CD4-positive, CD25-positive, alpha-beta regulatory T cell (primary cell): ENCODE data around the gene TUBGCP2. TPM values are rescaled to one million over a fixed set of nuclear protein-coding genes. Genes with fewer than 3 reads are reported as not detected.

Experiments used
- ATAC-seq, 2 donors: fragments of 150-1000 bp; cut with Tn5 transposase; one replicate each; pipeline ENCODE4 v1.10.0; 2021; ENCODE audit warnings: low read depth in 2 of 2, moderate number of reproducible peaks in 2 of 2, moderate library complexity in 1 of 2
- DNase-seq, 3 donors: peaks; one replicate each; pipeline versions ENCODE4 v3.0.0 to v3.0.0-alpha.2; 2012 to 2022; ENCODE audit warnings: mixed read lengths in 1 of 3
- H3K27ac ChIP-seq: one replicate; pipeline ENCODE4 v1.7.0; 2013; ENCODE audit warnings: mild to moderate bottlenecking, low read length; ENCODE audit not compliant: insufficient read depth, poor library complexity, severe bottlenecking
- H3K27me3 ChIP-seq: one replicate; pipeline ENCODE4 v1.7.0; 2013; ENCODE audit warnings: low read length; ENCODE audit not compliant: control insufficient read depth, insufficient read depth
- H3K36me3 ChIP-seq: one replicate; pipeline ENCODE4 v1.7.0; 2013; ENCODE audit warnings: mild to moderate bottlenecking, low read length, moderate library complexity; ENCODE audit not compliant: control insufficient read depth, insufficient read depth
- H3K4me1 ChIP-seq: 2 replicates; pipeline ENCODE4 v1.7.0; 2013; ENCODE audit warnings: mild to moderate bottlenecking, low read length; ENCODE audit not compliant: insufficient read depth, control insufficient read depth, poor library complexity, severe bottlenecking
- H3K4me3 ChIP-seq: one replicate; pipeline ENCODE4 v1.7.0; 2013; ENCODE audit warnings: low read depth, mild to moderate bottlenecking, low read length, moderate library complexity
- H3K9me3 ChIP-seq, 2 experiments: 1 replicate in 1 of 2; 2 replicates in 1 of 2; pipeline ENCODE4 v1.7.0; 2013; ENCODE audit warnings: low read length in 2 of 2, mild to moderate bottlenecking in 1 of 2, moderate library complexity in 1 of 2; ENCODE audit not compliant: control insufficient read depth in 2 of 2
- H3K27ac Mint-ChIP-seq, 3 donors: one replicate each; pipeline ENCODE4 v1.8.0; 2020 to 2022; ENCODE audit warnings: mild to moderate bottlenecking in 3 of 3, mixed read lengths in 3 of 3, moderate library complexity in 2 of 3
- H3K27me3 Mint-ChIP-seq: one replicate; pipeline ENCODE4 v1.8.0; 2022; ENCODE audit warnings: mild to moderate bottlenecking, mixed read lengths
- H3K36me3 Mint-ChIP-seq: one replicate; pipeline ENCODE4 v1.8.0; 2020; ENCODE audit warnings: mixed read lengths
- H3K4me1 Mint-ChIP-seq, 4 donors: one replicate each; pipeline ENCODE4 v1.8.0; 2020 to 2022; ENCODE audit warnings: mixed read lengths in 4 of 4, mild to moderate bottlenecking in 1 of 4
- H3K4me3 Mint-ChIP-seq, 4 donors: one replicate each; pipeline ENCODE4 v1.8.0; 2020 to 2022; ENCODE audit warnings: mild to moderate bottlenecking in 4 of 4, mixed read lengths in 4 of 4, moderate library complexity in 3 of 4
- H3K9me3 Mint-ChIP-seq, 7 donors: one replicate each; pipeline ENCODE4 v1.8.0; 2020 to 2022; ENCODE audit warnings: mixed read lengths in 7 of 7, mild to moderate bottlenecking in 3 of 7, moderate library complexity in 2 of 7
- polyA plus RNA-seq, 4 donors: library from polyadenylated mRNA; unstranded; fragments of 300-500 nt; fragmentation: Illumina TruSeq; gene quantifications; one replicate each; pipeline ENCODE4 v1.2.3, GENCODE V29; 2021
- total RNA-seq: library from RNA; stranded (reverse); gene quantifications from one replicate; pipeline ENCODE4 v1.2.3, GENCODE V29; 2022

The TUBGCP2 gene, protein sequence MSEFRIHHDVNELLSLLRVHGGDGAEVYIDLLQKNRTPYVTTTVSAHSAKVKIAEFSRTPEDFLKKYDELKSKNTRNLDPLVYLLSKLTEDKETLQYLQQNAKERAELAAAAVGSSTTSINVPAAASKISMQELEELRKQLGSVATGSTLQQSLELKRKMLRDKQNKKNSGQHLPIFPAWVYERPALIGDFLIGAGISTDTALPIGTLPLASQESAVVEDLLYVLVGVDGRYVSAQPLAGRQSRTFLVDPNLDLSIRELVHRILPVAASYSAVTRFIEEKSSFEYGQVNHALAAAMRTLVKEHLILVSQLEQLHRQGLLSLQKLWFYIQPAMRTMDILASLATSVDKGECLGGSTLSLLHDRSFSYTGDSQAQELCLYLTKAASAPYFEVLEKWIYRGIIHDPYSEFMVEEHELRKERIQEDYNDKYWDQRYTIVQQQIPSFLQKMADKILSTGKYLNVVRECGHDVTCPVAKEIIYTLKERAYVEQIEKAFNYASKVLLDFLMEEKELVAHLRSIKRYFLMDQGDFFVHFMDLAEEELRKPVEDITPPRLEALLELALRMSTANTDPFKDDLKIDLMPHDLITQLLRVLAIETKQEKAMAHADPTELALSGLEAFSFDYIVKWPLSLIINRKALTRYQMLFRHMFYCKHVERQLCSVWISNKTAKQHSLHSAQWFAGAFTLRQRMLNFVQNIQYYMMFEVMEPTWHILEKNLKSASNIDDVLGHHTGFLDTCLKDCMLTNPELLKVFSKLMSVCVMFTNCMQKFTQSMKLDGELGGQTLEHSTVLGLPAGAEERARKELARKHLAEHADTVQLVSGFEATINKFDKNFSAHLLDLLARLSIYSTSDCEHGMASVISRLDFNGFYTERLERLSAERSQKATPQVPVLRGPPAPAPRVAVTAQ
- total RNA-seq = 73.8 TPM
- polyA plus RNA-seq = 10 to 100 TPM; 23.5 to 31.8 (median 28.1) TPM

DNA sequence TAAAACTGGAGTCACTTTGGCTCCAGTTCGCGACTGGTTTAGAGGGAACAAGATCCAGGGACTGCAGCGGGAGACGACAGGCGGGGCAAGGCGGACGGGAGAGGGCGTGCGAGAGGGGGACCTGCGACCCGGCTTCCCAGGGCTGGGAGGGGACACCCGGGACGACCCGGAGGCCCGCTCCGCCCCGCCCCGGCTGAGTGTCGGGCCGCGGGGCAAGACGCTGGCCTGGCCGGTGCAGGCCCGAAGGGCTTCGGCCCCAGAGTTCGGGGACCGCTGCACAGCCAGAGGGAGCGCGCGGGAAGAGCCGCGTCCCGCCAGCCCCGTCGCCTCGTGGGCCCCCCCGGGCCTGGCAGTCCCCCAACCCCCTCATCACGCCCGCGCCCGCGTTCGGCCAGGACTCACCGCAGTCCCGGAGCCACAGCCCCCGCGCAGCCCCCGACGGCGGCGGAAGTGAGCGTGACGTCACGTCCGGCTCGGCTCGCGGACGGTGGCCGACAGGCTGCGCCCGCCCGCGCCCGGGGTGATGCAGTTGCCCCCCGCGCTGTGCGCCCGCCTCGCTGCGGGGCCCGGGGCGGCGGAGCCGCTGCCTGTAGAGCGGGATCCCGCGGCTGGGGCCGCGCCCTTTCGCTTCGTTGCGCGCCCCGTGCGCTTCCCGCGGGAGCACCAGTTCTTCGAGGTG is at the start of gene TUBGCP2, which contains the start of gene ZNF511:
TSS of gene TUBGCP2 (minus strand) at position 452 of the 679 bp plus-strand sequence. CDS start 5,931 bp downstream, outside the sequence.
TSS of gene ZNF511 (plus strand) at position 494 of the 679 bp plus-strand sequence. CDS start at position 524, 30 bp downstream.
- no peaks in the 10 kb centered on the region for H3K27me3 ChIP-seq
- no peaks in the 10 kb centered on the region for H3K9me3 ChIP-seq
- Mint-ChIP-seq H3K9me3 (peaks cover 0 to 3% (median 0%) of the 10 kb centered on the region in 7 donors), H3K4me1 (peaks cover 10 to 43% (median 22%) of the 10 kb centered on the region in 4 donors), H3K36me3 (peaks cover 16% of the 10 kb centered on the region), H3K27ac (peak within 1 kb of the TSS; percentile 99 to 100 (median 99)), H3K4me3 (peak within 1 kb of the TSS; percentile 94 to 98 (median 96)), H3K27me3 (peaks cover 9% of the 10 kb centered on the region)
- peak; percentile 81 to 95 (median 88) for DNase-seq
- H3K36me3 ChIP-seq = peaks cover 26% of the 10 kb centered on the region
- H3K4me1 ChIP-seq = peaks cover 20% of the 10 kb centered on the region
- peak within 1 kb of the TSS; percentile 99 for H3K27ac ChIP-seq
- peak within 1 kb of the TSS; percentile 88 for H3K4me3 ChIP-seq
- ATAC-seq = peak; percentile 66 to 67

DNA sequence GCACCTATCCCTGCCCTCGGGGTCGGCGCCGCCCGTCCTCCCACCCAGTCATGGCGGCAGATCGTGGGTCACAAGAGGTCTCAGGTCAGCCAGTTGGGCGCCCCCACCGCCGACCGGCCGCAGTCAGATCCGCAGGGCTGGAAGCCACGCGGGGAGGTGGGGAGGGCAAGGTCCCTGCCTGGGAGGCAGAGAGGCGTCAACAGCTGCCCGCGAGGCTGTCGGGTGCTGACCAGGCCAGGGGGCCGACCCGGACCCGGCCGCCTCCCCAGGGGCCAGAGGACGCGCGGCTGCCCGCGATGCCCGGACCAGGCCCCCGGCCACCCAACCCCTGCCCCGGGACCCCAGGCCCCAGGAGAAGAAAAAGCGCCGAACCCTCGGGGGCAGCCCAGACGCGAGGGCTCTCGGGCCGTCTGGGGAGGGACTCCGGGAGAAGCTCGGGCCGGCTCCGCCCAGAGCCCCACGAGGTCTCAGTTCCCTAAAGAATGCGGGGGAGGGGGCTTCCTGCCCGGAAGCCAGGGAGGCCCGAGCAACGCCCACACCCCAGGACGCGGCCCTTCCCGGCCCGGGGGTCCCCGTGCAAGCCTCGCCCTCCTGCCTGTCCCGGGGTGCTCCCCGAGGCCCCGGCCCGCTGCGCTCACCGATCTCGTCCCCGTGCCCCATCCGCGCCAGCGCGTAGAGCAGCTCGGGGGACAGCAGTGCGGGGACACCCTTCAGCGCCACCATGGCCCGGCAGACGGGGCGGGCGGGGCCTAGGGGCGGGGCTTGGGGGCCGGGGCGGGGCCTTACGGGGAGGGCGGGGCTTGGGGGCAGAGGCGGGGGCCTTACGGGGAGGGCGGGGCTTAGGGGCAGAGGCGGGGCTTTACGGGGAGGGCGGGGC is 48.9 kb upstream of the TUBGCP2 start, which contains the start of gene FUOM:
TSS of gene FUOM (minus strand) at position 735 of the 877 bp plus-strand sequence. CDS start at position 723, 12 bp downstream.
- peak within 1 kb of the TSS in 3 of 4 donors; percentile 76 to 85 (median 78) for H3K4me3 Mint-ChIP-seq
- peak within 1 kb of the TSS; percentile 51 for H3K27ac ChIP-seq
- DNase-seq (peak; percentile 68 to 72 (median 69)), ATAC-seq (peak; percentile 83)
- H3K4me3 ChIP-seq = no peak within 1 kb of the TSS
- H3K27me3 Mint-ChIP-seq = peaks cover under 1% of the 10 kb centered on the region
- H3K9me3 ChIP-seq = no peaks in the 10 kb centered on the region
- H3K27me3 ChIP-seq = no peaks in the 10 kb centered on the region
- H3K36me3 Mint-ChIP-seq = peaks cover 12% of the 10 kb centered on the region
- peaks cover 18% of the 10 kb centered on the region for H3K4me1 ChIP-seq
- H3K36me3 ChIP-seq = no peaks in the 10 kb centered on the region
- no peaks in the 10 kb centered on the region for H3K9me3 Mint-ChIP-seq
- H3K27ac Mint-ChIP-seq = peak within 1 kb of the TSS in 1 of 3 donors; percentile 73
- peaks cover 0 to 22% (median 7%) of the 10 kb centered on the region in 4 donors for H3K4me1 Mint-ChIP-seq

DNA sequence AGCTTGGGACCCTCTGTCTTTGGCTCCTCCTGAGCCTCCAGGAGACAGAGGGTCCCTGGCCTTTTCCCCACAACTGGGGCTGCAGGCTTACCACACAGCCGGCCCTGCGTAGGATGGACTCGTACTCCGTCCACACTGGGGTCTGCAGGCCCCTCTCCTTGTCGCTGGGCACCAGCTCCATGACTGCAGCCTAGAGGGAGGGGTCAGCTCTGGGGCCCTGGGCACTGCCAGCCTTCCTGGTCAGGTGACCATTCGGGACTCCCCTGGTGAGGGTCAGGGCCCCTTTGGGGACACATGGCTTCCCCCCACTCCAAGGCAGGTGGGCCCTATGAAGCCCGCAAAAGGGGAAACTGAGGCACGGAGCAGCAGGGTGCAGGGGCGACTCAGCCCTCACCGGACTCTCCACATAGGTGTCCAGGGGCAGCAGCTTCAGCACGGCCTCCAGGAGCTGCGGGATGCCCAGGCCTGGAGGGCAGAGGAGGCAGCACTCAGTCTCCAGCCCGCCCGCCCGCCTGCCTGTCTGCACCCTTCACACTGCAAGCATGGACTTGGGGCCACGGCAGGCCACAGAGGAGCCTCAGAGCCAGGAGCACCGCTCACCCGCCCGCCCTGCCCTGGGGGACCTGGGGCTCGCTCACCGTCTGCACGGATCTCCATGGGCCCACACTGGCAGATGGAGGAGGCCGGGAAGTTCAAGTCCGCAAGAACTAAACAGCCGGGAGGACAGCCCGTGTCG is 48.0 kb upstream of the TUBGCP2 start:
- peaks cover 0 to 17% (median 6%) of the 10 kb centered on the region in 4 donors for H3K4me1 Mint-ChIP-seq
- H3K27me3 Mint-ChIP-seq = peaks cover 4% of the 10 kb centered on the region
- no peak for ATAC-seq
- H3K27ac Mint-ChIP-seq = peak overlapping the region in 2 of 3 donors; percentile 56 to 73
- Histone ChIP-seq H3K4me3 (no peak overlapping the region), H3K4me1 (peaks cover 18% of the 10 kb centered on the region), H3K36me3 (no peaks in the 10 kb centered on the region), H3K27ac (no peak overlapping the region), H3K27me3 (no peaks in the 10 kb centered on the region), H3K9me3 (no peaks in the 10 kb centered on the region)
- DNase-seq = no peak
- no peaks in the 10 kb centered on the region for H3K9me3 Mint-ChIP-seq
- H3K36me3 Mint-ChIP-seq = peaks cover 4% of the 10 kb centered on the region
- peak overlapping the region in 3 of 4 donors; percentile 69 to 85 (median 78) for H3K4me3 Mint-ChIP-seq

GRCh38 chr10:133355991-133356390 is 47.3 kb upstream of the TUBGCP2 start:
- ATAC-seq = no peak
- Mint-ChIP-seq H3K36me3 (no peaks in the 10 kb centered on the region), H3K27me3 (peaks cover 4% of the 10 kb centered on the region), H3K27ac (no peak overlapping the region), H3K4me3 (peak overlapping the region; percentile 70 to 79 (median 75)), H3K9me3 (no peaks in the 10 kb centered on the region), H3K4me1 (peaks cover 0 to 10% (median 3%) of the 10 kb centered on the region in 4 donors)
- Histone ChIP-seq H3K36me3 (no peaks in the 10 kb centered on the region), H3K4me1 (peaks cover 18% of the 10 kb centered on the region), H3K9me3 (no peaks in the 10 kb centered on the region), H3K4me3 (no peak overlapping the region), H3K27me3 (no peaks in the 10 kb centered on the region), H3K27ac (no peak overlapping the region)
- no peak for DNase-seq

DNA sequence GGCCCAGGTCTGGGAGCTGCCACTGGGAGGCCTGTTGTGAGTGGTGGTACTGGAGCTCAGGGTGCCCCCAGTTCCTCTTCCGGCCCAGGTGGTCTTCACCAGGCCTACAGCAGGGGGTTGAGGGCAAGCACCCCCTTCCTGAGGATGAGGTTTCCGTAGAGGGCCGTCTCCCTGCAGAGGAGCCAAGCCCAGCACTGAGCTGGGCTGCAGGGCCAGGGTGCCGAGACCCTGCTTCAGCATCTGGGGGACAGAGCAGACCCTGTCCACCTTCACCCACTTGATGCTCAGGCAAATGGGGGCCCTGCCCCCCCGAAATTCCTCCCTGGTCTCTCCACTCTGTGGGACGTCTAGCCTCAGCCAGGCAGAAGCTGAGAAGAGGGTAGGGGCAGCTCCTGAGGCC is 46.6 kb upstream of the TUBGCP2 start:
- H3K4me3 Mint-ChIP-seq = no peak overlapping the region

DNA sequence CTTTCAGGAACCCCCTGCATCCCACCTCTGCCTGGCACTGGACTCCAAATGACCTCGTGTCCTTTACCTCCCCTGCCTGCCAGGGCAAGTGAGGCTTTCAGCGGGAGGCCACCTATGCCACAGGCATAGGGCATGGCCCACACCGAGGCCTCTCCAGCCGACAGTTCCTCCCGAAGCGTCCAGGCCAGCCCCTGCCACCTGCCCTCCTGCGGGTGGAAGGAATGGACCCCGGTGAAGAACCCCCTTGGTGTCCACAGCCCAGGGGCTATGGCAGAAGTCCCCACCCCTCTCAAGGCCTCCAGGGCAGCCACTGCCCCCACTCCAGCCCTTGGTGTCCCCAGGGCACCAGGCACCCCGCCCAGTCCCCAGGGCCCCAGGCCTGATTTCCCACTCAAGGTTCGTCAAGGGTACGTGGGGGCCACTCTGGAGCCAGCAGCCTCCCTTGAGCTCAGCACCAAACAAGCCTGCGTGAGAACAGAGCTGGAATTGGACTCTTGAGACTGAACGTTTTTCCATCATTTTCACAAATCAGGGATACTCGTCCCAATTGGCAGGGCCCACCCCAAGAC is 46.1 kb upstream of the TUBGCP2 start:
- no peaks in the 10 kb centered on the region for H3K9me3 ChIP-seq
- no peaks in the 10 kb centered on the region for H3K27me3 ChIP-seq
- no peak for ATAC-seq
- no peaks in the 10 kb centered on the region for H3K9me3 Mint-ChIP-seq
- no peak overlapping the region for H3K4me3 ChIP-seq
- DNase-seq = no peak
- no peak overlapping the region for H3K27ac ChIP-seq
- peaks cover 18% of the 10 kb centered on the region for H3K4me1 ChIP-seq
- H3K36me3 Mint-ChIP-seq = no peaks in the 10 kb centered on the region
- peak overlapping the region in 1 of 4 donors; percentile 43 for H3K4me3 Mint-ChIP-seq
- no peak overlapping the region for H3K27ac Mint-ChIP-seq
- H3K27me3 Mint-ChIP-seq = peaks cover 4% of the 10 kb centered on the region
- peaks cover 0 to 9% (median 0%) of the 10 kb centered on the region in 4 donors for H3K4me1 Mint-ChIP-seq
- H3K36me3 ChIP-seq = no peaks in the 10 kb centered on the region

More for the DNA sequence above, 46.6 kb upstream of the TUBGCP2 start:
- ATAC-seq (no peak), DNase-seq (no peak)
- Histone ChIP-seq H3K4me1 (peaks cover 18% of the 10 kb centered on the region), H3K27me3 (no peaks in the 10 kb centered on the region), H3K4me3 (no peak overlapping the region), H3K9me3 (no peaks in the 10 kb centered on the region), H3K27ac (no peak overlapping the region), H3K36me3 (no peaks in the 10 kb centered on the region)
- H3K4me1 Mint-ChIP-seq = peaks cover 0 to 9% (median 2%) of the 10 kb centered on the region in 4 donors
- H3K27me3 Mint-ChIP-seq = peaks cover 4% of the 10 kb centered on the region
- no peaks in the 10 kb centered on the region for H3K9me3 Mint-ChIP-seq
- H3K27ac Mint-ChIP-seq = no peak overlapping the region
- H3K36me3 Mint-ChIP-seq = no peaks in the 10 kb centered on the region
